Tongue (tissue), 2 donors: ENCODE data around the gene TBC1D1. TPM values are rescaled to one million over a fixed set of nuclear protein-coding genes. Genes with fewer than 3 reads are reported as not detected.

Source experiments
- DNase-seq: peaks from one replicate; pipeline ENCODE4 v3.0.0-alpha.2; 2015
- total RNA-seq: library from RNA; depleted of rRNA; stranded (reverse); fragments of >200 nt; gene quantifications from one replicate; pipeline ENCODE4 v1.2.3, GENCODE V29; 2014

TBC1D1 gene
- 90.2 TPM for total RNA-seq

- peak; percentile 50 for DNase-seq
Measured at GRCh38 chr4:37890801-37891259, at the start of gene TBC1D1. TBC1D1 (plus strand) TSS chr4:37891084; CDS start chr4:37902096, 11,012 bp downstream.

- DNase-seq, result no peak
Measured at GRCh38 chr4:37844204-37844603, 46.7 kb upstream of the TBC1D1 start.

GRCh38 chr4:37845201-37845600, 45.7 kb upstream of the TBC1D1 start:
- DNase-seq, result no peak

- DNase-seq, result no peak
Measured at GRCh38 chr4:37847311-37847884, 43.5 kb upstream of the TBC1D1 start.

GRCh38 chr4:37852376-37852775, 38.5 kb upstream of the TBC1D1 start:
- DNase-seq, result no peak

- no peak for DNase-seq
Measured at GRCh38 chr4:37858112-37858511, 32.8 kb upstream of the TBC1D1 start.

- no peak for DNase-seq
Measured at GRCh38 chr4:37858872-37859271, 32.0 kb upstream of the TBC1D1 start.

- no peak for DNase-seq
Measured at GRCh38 chr4:37860266-37860665, 30.6 kb upstream of the TBC1D1 start.

- no peak for DNase-seq
Measured at GRCh38 chr4:37862961-37863360, 27.9 kb upstream of the TBC1D1 start.

GRCh38 chr4:37864786-37865185, 26.1 kb upstream of the TBC1D1 start:
- peak; percentile 15 for DNase-seq

GRCh38 chr4:37865450-37865849, 25.4 kb upstream of the TBC1D1 start:
- DNase-seq, result no peak

- DNase-seq, result no peak
Measured at GRCh38 chr4:37867102-37867501, 23.8 kb upstream of the TBC1D1 start.

- no peak for DNase-seq
Measured at GRCh38 chr4:37868238-37868637, 22.6 kb upstream of the TBC1D1 start.

- DNase-seq, result no peak
Measured at GRCh38 chr4:37872310-37872988, 18.4 kb upstream of the TBC1D1 start.

- no peak for DNase-seq
Measured at GRCh38 chr4:37873386-37873785, 17.5 kb upstream of the TBC1D1 start.

- no peak for DNase-seq
Measured at GRCh38 chr4:37876156-37876555, 14.7 kb upstream of the TBC1D1 start.

GRCh38 chr4:37879365-37879764, 11.5 kb upstream of the TBC1D1 start:
- no peak for DNase-seq

GRCh38 chr4:37881811-37882210, 9.1 kb upstream of the TBC1D1 start:
- DNase-seq, result no peak

- DNase-seq, result no peak
Measured at GRCh38 chr4:37882665-37883296, 8.1 kb upstream of the TBC1D1 start.

- no peak for DNase-seq
Measured at GRCh38 chr4:37884855-37885487, 5.9 kb upstream of the TBC1D1 start.

GRCh38 chr4:37885496-37885895, 5.4 kb upstream of the TBC1D1 start:
- no peak for DNase-seq

- DNase-seq, result peak; percentile 73
Measured at GRCh38 chr4:37889849-37890800, 759 bp upstream of the TBC1D1 start.
